CD4-positive, alpha-beta T cell treated with Interleukin-1 beta for 1 hour (primary cell): Measurements from ENCODE around the gene TNFRSF6B.
"Not testable (repeated sequence)": the region's sequence is repeated elsewhere in the genome, so short reads cannot be mapped to it uniquely, and the experiment has no call there.

Experiments used
- DNase-seq, 2 donors: peaks; one replicate each; pipeline ENCODE4 v3.0.0-alpha.2; 2020 to 2022

The TNFRSF6B gene, protein sequence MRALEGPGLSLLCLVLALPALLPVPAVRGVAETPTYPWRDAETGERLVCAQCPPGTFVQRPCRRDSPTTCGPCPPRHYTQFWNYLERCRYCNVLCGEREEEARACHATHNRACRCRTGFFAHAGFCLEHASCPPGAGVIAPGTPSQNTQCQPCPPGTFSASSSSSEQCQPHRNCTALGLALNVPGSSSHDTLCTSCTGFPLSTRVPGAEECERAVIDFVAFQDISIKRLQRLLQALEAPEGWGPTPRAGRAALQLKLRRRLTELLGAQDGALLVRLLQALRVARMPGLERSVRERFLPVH

DNA sequence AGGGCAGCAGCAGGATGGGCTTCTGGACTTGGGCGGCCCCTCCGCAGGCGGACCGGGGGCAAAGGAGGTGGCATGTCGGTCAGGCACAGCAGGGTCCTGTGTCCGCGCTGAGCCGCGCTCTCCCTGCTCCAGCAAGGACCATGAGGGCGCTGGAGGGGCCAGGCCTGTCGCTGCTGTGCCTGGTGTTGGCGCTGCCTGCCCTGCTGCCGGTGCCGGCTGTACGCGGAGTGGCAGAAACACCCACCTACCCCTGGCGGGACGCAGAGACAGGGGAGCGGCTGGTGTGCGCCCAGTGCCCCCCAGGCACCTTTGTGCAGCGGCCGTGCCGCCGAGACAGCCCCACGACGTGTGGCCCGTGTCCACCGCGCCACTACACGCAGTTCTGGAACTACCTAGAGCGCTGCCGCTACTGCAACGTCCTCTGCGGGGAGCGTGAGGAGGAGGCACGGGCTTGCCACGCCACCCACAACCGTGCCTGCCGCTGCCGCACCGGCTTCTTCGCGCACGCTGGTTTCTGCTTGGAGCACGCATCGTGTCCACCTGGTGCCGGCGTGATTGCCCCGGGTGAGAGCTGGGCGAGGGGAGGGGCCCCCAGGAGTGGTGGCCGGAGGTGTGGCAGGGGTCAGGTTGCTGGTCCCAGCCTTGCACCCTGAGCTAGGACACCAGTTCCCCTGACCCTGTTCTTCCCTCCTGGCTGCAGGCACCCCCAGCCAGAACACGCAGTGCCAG, at the start of gene TNFRSF6B:
Gene TNFRSF6B, plus strand, starts transcription at position 25 of the 729 bp plus-strand sequence. Its CDS starts 116 bp downstream, at position 141.
- DNase-seq, result no peak

DNA sequence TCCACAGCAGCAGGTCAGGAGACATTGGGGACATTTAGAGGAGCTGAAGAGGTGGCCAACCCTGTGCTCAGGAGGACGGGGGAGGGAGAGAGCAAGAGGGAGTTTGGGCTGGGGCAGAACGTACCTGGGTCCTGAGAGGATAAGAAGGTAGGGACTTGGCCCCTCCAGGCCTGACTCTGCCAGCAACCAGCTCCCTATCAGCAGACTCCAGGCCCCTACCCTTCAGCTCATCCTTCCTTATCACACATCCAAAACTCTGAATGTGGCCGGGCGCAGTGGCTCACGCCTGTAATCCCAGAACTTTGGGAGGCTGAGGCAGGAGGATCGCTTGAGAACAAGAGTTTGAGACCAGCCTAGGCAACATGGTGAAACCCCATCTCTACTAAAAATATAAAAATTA, 48.3 kb upstream of the TNFRSF6B start:
- DNase-seq, result no peak

DNA sequence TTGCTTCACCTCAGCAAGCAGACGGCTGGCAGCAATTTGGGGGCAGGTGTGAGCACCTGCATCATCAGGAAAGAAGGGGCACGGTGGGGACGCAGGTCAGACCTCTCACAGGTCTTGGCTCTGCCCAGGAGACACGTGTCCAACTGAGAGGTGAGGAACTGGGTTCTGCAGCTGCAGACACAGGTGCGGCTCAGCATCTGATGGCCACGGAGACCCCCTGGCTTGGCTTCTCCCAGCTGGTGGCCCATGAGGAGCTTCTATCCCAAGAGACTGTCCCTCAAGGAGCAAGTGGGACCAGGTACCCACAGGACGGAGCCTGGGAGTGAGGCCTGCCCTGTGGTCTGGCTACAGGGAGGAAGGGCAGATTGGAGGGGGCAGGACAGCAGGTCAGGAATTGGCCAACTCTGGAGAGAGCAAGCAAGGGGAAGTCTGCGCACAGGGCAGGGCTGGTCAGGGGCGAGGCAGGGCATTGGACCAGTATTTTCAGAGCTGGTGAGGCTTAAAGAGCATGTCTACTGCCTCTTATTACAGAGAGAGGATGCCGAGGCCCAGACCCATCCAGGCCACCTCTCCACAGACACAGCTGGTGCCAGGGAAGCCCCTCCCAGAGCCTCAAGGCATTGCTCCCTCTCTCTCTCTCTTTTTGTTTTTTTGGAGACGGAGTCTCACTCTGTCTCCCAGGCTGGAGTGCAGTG, 47.4 kb upstream of the TNFRSF6B start:
- no peak for DNase-seq

DNA sequence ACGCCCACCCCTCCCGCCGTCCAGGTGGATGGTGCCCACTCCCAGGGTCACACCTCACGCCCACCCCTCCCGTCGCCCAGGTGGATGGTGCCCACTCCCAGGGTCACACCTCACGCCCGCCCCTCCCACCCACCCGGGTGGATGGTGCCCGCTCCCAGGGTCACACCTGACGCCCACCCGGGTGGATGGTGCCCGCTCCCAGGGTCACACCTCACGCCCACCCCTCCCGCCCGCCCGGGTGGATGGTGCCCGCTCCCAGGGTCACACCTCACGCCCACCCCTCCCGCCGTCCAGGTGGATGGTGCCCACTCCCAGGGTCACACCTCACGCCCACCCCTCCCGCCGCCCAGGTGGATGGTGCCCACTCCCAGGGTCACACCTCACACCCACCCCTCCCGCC, 46.0 kb upstream of the TNFRSF6B start:
- DNase-seq, result not testable (repeated sequence)

DNA sequence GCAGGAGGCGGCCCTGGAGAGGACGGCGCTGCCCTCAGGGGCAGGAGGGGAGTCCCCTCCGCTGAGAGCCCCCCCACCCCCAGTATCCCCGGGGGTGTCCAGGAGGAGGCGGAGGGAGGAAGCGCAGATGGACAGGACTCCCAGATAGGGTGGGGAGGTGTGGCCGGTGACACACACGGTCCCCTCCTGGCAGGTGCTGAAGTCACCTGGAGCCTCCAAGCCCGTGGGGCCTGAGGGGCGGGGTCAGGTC, 44.6 kb upstream of the TNFRSF6B start:
- no peak for DNase-seq

DNA sequence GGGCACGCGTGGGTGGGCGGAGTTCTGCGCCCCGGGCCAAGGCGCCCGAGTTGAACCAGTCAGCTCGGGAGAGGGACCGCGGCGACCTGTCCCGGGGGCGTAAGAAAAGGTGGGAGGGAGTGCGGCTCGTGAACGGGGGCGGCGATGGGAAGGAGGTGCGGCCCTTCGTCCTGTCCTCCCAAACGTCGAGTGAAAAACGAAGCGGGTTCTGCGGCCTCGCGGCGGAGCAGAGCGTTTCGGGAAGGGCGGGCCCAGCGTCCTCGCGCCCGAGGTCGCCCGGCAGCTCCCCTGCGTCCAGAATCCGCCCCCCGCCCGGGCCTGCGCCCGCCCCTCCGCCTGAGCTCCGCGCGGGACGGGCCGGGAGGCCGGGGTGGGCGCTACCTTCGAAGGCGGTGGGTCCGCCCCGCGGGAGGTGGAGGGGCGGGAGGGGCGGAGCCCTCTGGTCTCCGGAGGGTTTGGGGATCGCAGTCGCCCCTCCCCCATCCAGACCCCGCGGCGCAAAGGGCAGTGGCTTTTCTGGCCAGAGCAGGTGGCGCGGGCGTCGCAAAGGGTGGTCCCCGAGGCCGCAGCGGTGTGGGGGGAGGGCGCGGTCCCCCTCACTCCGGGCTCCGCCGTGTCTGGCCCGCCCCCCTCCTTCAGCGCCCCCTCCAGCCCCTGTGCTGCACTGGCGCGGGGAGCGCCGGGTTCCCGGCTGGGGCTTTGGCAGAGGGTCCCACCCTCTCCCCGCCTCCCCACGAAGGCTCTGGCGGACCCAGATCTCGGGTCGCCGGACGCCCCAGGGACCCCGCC, 44.1 kb upstream of the TNFRSF6B start:
- peak; percentile 38 to 49 for DNase-seq

DNA sequence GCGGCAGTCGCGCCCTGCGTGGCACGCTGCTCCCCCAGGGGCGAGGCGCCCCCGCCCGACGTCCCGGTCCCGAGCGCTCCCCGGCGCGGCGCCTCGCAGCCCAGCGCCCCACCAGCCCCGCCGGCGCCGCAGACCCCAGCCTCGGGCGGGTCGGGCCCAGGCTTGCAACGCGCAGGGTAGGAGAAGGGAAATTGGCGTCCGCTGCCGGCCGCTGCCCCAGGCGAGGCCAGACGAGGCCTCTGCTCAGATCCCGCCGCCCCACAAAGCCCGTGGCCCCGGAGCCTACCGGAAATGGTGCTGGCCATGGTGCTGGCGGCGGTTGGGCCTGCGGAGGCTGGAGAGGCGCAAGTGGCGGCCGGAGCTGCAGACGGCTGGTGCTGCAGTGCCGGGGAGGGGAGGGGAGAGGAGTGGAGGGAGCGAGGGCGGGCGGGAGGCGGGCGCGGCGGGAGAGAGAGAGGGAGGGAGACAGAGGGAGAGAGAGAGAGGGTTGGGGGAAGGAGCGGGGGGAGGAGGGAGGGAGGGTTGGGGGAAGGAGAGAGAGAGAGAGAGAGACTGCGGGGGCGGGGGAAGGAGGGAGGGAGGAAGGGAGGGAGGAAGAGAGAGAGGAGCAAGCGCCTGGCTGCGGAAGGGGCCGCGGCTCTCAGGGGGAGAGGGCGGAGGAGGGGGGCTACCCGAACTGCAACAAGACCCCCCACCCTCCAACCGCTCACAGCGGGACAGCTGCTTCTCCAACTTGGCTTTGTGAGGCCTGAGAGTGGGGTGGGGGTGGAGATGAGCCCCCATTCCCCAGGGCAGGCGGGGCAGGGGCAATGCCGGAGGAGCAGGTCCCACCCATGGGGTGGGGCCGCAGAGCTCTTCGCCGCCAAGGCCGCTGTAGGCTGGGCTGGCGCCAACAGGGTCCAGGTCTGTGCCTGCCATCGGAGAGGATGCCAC, 43.1 kb upstream of the TNFRSF6B start, which contains the start of gene STMN3:
Gene STMN3, minus strand, starts transcription at position 384 of the 933 bp plus-strand sequence. Its CDS starts 79 bp downstream, at position 305.
- peak; percentile 70 to 74 for DNase-seq

DNA sequence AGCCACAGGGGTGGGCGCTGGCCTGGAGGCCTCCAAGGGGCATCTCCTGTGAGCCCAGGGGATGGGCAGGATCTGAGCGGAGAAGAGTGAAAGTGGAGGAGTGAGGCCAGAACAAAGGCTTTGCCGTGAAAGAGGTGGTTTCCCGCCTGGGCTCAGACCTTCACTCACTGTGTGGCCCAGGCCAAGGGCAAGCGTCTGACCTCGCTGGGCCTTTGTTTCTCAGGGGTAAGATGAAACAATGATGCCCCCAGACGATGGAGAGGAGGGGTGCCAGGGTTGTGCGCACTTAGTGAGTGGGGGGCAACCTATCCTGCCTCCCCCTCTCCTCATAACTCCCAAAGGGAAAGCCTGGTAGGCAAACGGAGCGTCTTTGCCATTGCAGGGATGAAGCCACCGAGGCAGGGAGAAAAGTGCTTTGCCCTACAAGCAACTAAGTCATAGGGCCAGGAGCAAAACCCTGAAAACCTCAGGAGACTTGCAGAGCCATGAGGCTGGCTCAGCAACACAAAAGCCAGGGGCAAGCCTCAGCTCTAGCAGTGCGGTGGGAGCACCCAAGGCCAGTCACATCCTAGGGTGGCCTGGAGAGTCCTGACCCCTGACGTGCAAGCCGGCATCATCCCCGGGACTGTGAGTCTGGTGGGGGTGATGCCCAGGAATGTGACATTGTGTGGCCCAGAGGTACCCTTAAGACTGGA, 42.3 kb upstream of the TNFRSF6B start:
- DNase-seq, result no peak

DNA sequence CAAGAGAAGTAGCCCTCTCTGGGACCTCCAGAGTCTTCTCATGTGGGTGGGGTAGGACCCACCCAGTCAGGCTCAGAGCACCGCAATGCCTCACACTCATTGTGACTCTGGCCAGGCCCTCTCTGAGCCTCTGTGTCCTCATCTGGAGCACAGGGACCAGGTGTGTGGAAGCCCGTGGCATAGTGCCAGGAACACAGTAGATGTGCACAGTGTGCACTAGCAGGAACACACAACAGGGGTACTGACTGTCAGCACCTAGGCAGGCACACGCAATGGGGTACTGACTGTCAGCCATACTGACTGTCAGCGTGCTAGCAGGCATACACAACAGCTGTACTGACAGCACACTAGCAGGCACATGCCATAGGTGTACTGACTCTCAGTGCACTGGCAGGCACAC, 41.2 kb upstream of the TNFRSF6B start:
- DNase-seq, result no peak

DNA sequence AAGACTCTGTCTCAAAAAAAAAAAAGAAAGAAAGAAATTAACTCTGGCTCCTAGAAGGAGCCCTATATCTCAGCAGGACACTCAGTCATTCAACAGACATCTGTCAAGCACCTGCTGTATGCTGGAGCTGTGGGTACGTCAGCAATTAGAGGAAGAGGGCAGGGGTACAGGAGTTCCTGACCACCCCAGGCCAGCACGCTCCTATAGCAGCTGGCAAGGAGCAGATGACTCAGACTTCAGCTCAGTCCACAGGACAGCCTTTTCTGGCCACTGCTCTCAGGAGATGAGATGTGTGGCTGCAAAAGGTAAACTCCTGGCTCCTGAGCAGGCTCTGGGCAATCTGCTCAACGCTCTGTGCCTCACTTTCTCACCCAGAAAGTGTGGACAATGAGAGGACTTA, 40.0 kb upstream of the TNFRSF6B start:
- no peak for DNase-seq

DNA sequence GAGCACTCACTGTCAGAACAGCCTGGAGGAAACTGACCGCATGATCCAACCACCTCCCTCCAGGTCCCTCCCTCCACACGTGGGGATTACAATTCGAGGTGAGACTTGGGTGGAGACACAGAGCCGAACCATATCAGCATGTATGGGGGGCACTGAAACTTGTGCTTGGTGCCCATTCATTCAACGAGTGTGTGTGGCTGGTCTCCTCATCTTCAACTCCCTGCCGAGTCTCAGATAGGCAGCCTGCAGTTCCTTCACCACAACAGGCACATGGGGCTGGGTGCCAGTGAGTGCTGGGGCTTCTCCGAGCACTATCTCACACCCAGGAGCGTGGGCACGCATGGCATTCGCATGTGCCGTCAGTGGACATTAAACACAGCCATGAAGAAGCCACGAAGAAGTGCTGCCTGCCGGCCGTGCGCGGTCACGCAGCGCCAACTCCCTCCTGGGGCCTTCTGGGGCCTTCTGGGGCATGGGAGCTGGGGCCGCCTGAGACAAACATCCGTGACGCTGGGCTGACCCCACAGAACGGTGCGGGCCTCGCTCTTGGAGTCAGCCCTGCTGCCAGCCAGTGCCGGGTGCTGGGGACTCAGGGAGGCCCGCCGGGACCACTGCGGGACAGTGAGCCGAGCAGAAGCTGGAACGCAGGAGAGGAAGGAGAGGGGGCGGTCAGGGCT, 39.1 kb upstream of the TNFRSF6B start:
- no peak for DNase-seq

DNA sequence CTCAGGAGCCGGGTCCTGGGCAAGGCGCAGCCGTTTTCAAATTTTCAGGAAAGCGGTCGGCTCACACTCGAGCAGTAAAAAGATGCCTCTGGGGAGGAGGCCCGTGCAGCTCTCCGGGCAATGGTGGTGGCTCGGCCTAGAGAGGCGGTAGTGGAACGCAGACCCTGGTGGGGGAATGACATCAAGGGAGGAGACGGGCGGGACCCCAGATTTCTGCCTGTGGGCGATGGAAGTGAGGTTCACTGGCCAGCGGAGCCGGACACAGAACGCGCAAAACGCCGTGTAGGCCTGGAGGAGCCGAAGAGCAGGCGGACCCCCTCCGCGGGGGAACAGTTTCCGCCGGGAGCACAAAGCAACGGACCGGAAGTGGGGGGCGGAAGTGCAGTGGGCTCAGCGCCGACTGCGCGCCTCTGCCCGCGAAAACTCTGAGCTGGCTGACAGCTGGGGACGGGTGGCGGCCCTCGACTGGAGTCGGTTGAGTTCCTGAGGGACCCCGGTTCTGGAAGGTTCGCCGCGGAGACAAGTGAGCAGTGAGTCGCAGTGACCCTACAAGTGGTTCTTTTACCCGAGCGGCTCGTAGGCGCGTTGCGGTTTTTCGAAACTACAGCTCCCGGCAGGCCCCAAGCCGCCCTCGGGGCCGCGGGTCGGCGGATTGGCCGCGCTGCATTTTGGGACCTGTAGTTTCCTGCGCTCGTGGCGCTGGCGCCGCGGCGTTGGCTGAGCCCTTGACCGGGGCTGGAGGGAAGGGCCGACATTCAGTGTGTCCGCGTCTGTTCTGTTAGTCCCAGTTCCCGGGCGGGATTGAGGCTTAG, 38.3 kb upstream of the TNFRSF6B start, which contains the start of gene RTEL1:
Gene RTEL1, plus strand, starts transcription at position 376 of the 812 bp plus-strand sequence. CDS start 1,091 bp downstream, outside the sequence.
- DNase-seq, result peak; percentile 87 to 91

DNA sequence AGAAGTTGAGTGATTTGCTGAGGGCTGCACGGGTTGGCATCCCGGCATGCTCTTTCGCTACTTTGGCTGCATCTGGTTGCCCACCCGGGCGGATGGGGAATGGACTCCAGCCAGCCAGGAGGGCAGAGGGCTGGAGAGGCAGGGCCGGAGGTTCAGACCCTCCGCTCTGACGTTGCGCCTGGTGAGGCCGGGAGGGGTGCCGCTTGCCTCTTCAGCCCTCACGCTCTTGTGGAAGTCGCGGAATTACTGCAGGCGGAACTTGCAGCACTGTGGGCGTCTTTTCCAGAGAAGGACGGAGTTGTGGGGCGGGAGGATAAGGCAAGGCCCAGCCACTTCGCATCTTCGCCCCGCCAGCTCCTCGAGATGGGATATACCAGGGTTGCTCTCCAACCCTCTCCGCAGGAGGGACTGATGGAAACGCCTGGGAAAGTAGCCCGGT, 37.7 kb upstream of the TNFRSF6B start:
- DNase-seq, result no peak

DNA sequence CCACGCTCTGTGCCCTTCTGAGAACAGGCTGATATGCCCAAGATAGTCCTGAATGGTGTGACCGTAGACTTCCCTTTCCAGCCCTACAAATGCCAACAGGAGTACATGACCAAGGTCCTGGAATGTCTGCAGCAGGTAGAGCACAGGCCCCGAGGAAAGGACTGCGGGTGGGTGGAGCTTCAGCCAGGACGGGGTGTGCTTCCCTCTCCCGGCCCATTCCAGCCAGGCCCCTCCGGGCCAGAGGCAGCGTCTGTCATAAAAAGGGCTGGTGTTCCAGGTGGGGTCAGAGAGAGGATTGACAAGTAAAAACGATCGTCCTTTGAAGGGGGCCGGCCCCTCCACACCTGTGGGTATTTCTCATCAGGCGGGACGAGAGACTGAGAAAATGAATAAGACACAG, 37.1 kb upstream of the TNFRSF6B start:
- DNase-seq, result no peak

DNA sequence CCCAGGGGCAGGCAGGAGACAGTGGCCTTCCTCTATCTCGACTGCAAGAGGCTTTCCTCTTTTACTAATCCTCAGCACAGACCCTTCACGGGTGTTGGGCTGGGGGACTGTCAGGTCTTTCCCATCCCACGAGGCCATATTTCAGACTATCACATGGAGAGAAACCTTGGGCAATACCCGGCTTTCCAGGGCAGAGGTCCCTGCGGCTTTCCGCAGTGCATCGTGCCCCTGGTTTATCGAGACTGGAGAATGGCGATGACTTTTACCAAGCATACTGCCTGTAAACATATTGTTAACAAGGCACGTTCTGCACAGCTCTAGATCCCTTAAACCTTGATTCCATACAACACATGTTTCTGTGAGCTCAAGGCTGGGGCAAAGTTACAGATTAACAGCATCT, 36.3 kb upstream of the TNFRSF6B start:
- not testable (repeated sequence) for DNase-seq

DNA sequence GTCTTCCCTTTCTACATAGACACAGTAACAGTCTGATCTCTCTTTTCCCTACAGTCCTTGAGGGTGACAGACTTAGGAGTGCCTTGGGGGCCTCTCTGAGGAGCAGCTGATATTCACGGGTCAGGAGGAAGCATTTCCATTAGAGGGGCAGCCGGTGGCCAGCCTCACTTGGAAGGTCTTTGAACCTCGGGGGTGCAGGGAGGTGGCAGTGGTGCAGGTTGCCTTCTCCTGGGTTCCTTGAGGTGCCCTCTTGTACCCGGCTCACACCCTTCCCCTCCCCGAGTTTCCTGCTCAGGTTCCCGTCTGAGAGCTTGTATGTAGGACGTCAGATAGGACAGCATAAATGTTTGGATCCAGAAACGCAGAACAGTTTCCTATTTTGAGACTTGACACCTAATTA, 35.8 kb upstream of the TNFRSF6B start:
- no peak for DNase-seq

DNA sequence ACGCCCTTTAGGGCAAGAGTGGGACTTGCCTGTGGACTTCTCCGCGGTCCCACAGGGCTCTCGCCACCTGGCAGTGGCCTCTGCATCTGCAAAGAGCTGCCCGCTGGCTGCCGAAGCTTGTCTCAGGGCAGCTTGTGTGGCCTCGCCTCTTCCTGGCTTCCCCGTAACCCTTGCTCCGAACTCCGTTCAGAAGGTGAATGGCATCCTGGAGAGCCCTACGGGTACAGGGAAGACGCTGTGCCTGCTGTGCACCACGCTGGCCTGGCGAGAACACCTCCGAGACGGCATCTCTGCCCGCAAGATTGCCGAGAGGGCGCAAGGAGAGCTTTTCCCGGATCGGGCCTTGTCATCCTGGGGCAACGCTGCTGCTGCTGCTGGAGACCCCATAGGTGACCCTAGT, 35.3 kb upstream of the TNFRSF6B start:
- no peak for DNase-seq

DNA sequence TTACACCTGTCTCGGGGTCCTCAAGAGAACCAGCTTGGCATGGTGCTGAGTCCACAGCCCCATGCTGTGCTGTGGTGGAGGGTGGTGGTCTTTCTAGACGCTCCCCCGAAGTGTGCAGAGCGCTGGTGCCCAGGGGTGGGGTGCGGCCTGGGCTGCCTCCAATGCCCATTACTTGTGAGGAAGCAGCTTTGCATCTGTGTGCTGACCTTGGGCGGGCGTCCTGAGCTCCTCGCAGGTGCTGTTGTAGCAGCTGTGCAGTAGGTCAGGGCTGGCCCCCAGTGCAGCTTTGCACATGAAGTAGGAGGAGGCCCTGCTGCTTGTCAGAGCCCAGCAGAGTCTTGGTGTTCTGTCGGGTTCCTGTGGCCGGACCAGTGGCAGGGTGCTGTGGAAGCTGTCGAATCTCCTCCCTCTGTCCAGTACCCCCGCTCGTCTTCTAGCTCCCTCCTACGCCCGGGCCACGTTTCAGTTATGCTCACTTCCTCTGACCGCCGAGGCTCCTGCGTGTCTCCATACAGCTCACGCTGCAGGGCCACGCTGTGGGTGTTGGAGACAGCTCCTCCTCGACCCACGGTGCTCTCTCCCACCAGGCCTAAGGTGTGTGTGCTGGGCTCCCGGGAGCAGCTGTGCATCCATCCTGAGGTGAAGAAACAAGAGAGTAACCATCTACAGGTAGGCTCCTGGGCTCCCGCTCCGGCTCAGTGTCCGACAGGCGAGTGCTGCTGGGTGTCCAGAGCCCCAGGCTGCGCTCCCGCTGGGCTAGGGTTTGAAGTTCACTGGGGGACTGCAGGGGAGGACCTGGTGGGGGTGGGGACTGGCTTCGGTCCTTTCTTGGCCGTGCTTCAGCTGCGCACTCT, 34.3 kb upstream of the TNFRSF6B start:
- DNase-seq, result no peak

DNA sequence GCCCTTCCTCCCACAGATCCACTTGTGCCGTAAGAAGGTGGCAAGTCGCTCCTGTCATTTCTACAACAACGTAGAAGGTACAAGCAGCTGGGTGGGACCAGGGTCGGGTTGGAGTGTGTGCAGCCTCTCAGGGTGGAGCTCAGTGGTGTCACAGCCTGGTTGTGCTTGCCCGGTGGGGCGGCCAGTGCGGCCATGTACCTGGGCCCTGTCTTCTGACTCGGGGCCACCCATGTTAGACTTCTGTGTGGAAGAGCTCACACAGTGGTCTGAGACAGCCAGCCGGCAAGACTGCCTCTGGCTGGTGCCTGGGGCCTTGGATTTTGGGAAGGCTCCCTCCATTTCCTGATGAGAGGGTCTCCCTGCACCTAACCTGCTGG, 33.7 kb upstream of the TNFRSF6B start:
- no peak for DNase-seq
